Measurements from ENCODE around the gene BHLHE23.

The BHLHE23 gene

GRCh38 chr20:62975812-62976508 is 30.8 kb downstream of the BHLHE23 start:
- in situ Hi-C loops (cut with HindIII; ENCODE audit: low sequenced_read_pairs) = no loop called here

GRCh38 chr20:62975251-62975760 is 31.5 kb downstream of the BHLHE23 start:
- in situ Hi-C loops (cut with HindIII; ENCODE audit: low sequenced_read_pairs) = no loop called here

- in situ Hi-C loops (cut with HindIII; ENCODE audit: low sequenced_read_pairs) = no loop called here
These were observed 33.7 kb downstream of the BHLHE23 start for GRCh38 chr20:62972845-62973745.

GRCh38 chr20:62971950-62972844 is 34.6 kb downstream of the BHLHE23 start:
- in situ Hi-C loops (cut with HindIII; ENCODE audit: low sequenced_read_pairs) = no loop called here

DNA sequence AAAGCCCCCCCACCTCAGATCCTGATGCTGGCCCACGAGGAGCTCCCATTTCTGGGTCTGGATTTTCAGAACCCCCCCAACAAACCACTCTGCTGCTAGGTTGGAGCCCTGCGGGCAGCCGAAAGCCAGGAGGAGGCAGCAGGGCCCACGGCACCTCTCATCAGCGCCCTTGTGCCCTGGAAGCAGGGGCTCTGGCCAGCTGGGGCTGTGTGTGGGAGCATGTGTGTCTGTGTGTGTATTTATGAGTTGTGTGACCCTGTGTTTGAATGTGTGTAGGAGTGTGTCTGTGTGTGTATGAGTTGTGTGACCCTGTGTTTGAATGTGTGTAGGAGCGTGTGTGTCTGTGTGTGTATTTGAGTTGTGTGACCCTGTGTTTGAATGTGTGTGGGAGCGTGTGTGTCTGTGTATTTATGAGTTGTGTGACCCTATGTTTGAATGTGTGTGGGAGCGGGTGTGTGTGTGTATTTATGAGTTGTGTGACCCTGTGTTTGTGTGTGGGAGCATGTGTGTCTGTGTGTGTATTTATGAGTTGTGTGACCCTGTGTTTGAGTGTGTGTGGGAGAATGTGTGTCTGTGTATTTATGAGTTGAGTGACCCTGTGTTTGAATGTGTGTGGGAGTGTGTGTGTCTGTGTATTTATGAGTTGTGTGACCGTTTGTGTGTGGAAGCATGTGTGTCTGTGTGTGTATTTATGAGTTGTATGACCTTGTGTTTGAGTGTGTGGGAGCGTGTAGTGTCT is 35.4 kb downstream of the BHLHE23 start:
- in situ Hi-C loops (cut with HindIII; ENCODE audit: low sequenced_read_pairs) = no loop called here

GRCh38 chr20:62970307-62971210 is 36.2 kb downstream of the BHLHE23 start:
- in situ Hi-C loops (cut with HindIII; ENCODE audit: low sequenced_read_pairs) = no loop called here

- in situ Hi-C loops (cut with HindIII; ENCODE audit: low sequenced_read_pairs) = no loop called here
These were observed 36.8 kb downstream of the BHLHE23 start for GRCh38 chr20:62969939-62970306.

- in situ Hi-C loops (cut with HindIII; ENCODE audit: low sequenced_read_pairs) = no loop called here
These were observed 37.5 kb downstream of the BHLHE23 start for GRCh38 chr20:62969179-62969760.

GRCh38 chr20:62968378-62969178 is 38.2 kb downstream of the BHLHE23 start:
- in situ Hi-C loops (cut with HindIII; ENCODE audit: low sequenced_read_pairs) = no loop called here

GRCh38 chr20:62967628-62968351 is 39.0 kb downstream of the BHLHE23 start:
- in situ Hi-C loops (cut with HindIII; ENCODE audit: low sequenced_read_pairs) = no loop called here

DNA sequence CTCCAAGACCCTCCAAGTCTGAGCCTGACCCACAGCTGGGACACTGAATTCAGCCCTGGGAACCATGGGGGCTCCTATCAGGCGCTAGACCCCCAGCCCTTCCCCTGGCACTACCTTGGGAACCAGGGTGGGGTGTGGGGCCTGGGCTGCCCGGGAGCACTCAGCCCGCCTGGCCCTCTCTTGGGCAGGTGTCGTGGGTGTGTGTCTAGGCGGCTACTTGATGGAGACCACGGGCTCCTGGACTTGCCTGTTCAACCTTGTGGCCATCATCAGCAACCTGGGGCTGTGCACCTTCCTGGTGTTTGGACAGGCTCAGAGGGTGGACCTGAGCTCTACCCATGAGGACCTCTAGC is 39.6 kb downstream of the BHLHE23 start:
- in situ Hi-C loops (cut with HindIII; ENCODE audit: low sequenced_read_pairs) = no loop called here

- in situ Hi-C loops (cut with HindIII; ENCODE audit: low sequenced_read_pairs) = no loop called here
These were observed 40.3 kb downstream of the BHLHE23 start for GRCh38 chr20:62966212-62967148.

- in situ Hi-C loops (cut with HindIII; ENCODE audit: low sequenced_read_pairs) = no loop called here
These were observed 41.4 kb downstream of the BHLHE23 start for GRCh38 chr20:62965363-62965771.

- in situ Hi-C loops (cut with HindIII; ENCODE audit: low sequenced_read_pairs) = no loop called here
These were observed 42.1 kb downstream of the BHLHE23 start for GRCh38 chr20:62964700-62965099.

DNA sequence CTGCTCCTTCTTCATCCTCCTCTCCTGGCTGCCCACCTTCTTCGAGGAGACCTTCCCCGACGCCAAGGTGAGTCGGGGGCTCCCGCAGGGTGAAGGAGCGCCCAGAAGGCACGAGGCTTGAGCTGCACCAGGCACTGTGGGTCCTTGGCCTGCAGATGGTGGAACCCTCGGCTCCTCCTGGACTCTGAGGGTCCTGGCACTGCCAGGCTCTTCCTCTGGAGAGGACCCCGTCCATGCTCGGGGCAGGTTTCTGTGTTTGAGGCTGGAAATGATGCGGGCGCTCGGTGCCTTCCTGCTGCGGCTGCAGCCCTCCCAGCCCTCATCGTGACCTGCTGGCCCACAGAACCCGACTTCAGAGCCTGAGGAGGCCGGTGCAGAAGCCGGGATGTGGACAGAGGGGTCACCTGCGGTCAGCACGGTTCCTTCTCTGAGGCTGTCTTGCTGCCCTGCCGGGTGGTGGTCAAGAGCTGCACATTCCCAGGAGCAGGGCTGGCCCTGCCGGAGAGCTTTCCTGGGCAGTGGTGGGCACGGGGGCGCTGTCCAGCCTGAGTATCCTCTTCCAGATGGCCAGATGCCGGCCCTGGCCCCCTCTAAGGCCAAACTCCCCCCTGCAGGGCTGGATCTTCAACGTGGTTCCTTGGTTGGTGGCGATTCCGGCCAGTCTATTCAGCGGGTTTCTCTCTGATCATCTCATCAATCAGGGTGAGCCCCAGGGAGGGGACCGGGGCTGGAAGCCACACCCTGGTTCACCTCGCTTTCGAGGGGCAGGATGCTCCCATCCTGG is 43.0 kb downstream of the BHLHE23 start:
- in situ Hi-C loops (cut with HindIII; ENCODE audit: low sequenced_read_pairs) = no loop called here

Data from DLD1 (cell line).